ENCODE data around the gene ITGB5. TPM values are rescaled to one million over a fixed set of nuclear protein-coding genes. Genes with fewer than 3 reads are reported as not detected.
A peak's percentile ranks its signal among the peaks of the same experiment; 100 is the strongest.

ITGB5 gene
- total RNA-seq, 2 experiments from 2014 or later = 0.47 to 0.85 TPM

- H3K9me3 Mint-ChIP-seq = no peaks in the 10 kb centered on the region
- Histone ChIP-seq H3K27me3 (ENCODE audit: control insufficient read depth in 1 of 2, insufficient read depth in 2 of 2, low read length in 2 of 2) (peaks cover 1 to 3% of the 10 kb centered on the region in 2 experiments), H3K27ac (ENCODE audit: low read depth in 1 of 2, low read length in 2 of 2) (no peak overlapping the region), H3K9me3 (ENCODE audit: control insufficient read depth in 1 of 2, insufficient read depth in 1 of 2, low read length in 2 of 2) (no peaks in the 10 kb centered on the region), H3K36me3 (ENCODE audit: insufficient read depth, low read length) (no peaks in the 10 kb centered on the region), H3K4me3 (ENCODE audit: low read length) (no peak overlapping the region), H3K4me1 (ENCODE audit: insufficient read depth, low read length) (no peaks in the 10 kb centered on the region)
- ATAC-seq (ENCODE audit: poor library complexity) = no peak
- POLR2A ChIA-PET = no interaction called here
- CTCF ChIA-PET = no interaction called here
- intact Hi-C loops (cut with DNase I, micrococcal nuclease) = no loop called here
- no peak for DNase-seq
- no peaks in the 10 kb centered on the region for H3K36me3 Mint-ChIP-seq (ENCODE audit: low read depth)
- peaks cover 5% of the 10 kb centered on the region for H3K27me3 Mint-ChIP-seq
- peaks cover 3% of the 10 kb centered on the region for H3K4me1 Mint-ChIP-seq (ENCODE audit: low read depth)
- no peak overlapping the region for H3K27ac Mint-ChIP-seq
- no peak for TF ChIP-seq CTCF (IDR thresholded peaks at IDR 0.05)
- H3K4me3 Mint-ChIP-seq = no peak overlapping the region
These were observed 8.6 kb upstream of the ITGB5 start for GRCh38 chr3:124895756-124896155.

- ChIA-PET POLR2A (no interaction called here), CTCF (no interaction called here)
- Mint-ChIP-seq H3K9me3 (no peaks in the 10 kb centered on the region), H3K36me3 (ENCODE audit: low read depth) (no peaks in the 10 kb centered on the region), H3K27ac (no peak overlapping the region), H3K27me3 (peaks cover 20% of the 10 kb centered on the region), H3K4me3 (no peak overlapping the region), H3K4me1 (ENCODE audit: low read depth) (no peaks in the 10 kb centered on the region)
- no peak for DNase-seq
- Histone ChIP-seq H3K36me3 (ENCODE audit: insufficient read depth, low read length) (no peaks in the 10 kb centered on the region), H3K27ac (ENCODE audit: low read depth in 1 of 2, low read length in 2 of 2) (no peak overlapping the region), H3K4me3 (ENCODE audit: low read length) (no peak overlapping the region), H3K27me3 (ENCODE audit: control insufficient read depth in 1 of 2, insufficient read depth in 2 of 2, low read length in 2 of 2) (peaks cover 3 to 11% of the 10 kb centered on the region in 2 experiments), H3K4me1 (ENCODE audit: insufficient read depth, low read length) (no peaks in the 10 kb centered on the region), H3K9me3 (ENCODE audit: control insufficient read depth in 1 of 2, insufficient read depth in 1 of 2, low read length in 2 of 2) (no peaks in the 10 kb centered on the region)
- no peak for ATAC-seq (ENCODE audit: poor library complexity)
- TF ChIP-seq CTCF (IDR thresholded peaks at IDR 0.05) = no peak
- intact Hi-C loops (cut with DNase I, micrococcal nuclease) = no loop called here
These were observed 6.4 kb upstream of the ITGB5 start for GRCh38 chr3:124893526-124893925.

- Mint-ChIP-seq H3K36me3 (ENCODE audit: low read depth) (no peaks in the 10 kb centered on the region), H3K4me1 (ENCODE audit: low read depth) (peaks cover 4% of the 10 kb centered on the region), H3K27me3 (peaks cover 37% of the 10 kb centered on the region), H3K27ac (no peak overlapping the region), H3K9me3 (no peaks in the 10 kb centered on the region), H3K4me3 (peak overlapping the region; percentile 12)
- TF ChIP-seq CTCF (IDR thresholded peaks at IDR 0.05) = no peak
- Histone ChIP-seq H3K27ac (ENCODE audit: low read depth in 1 of 2, low read length in 2 of 2) (no peak overlapping the region), H3K27me3 (ENCODE audit: control insufficient read depth in 1 of 2, insufficient read depth in 2 of 2, low read length in 2 of 2) (peaks cover 21 to 34% of the 10 kb centered on the region in 2 experiments), H3K4me3 (ENCODE audit: low read length) (no peak overlapping the region), H3K9me3 (ENCODE audit: control insufficient read depth in 1 of 2, insufficient read depth in 1 of 2, low read length in 2 of 2) (no peaks in the 10 kb centered on the region), H3K4me1 (ENCODE audit: insufficient read depth, low read length) (peaks cover 14% of the 10 kb centered on the region), H3K36me3 (ENCODE audit: insufficient read depth, low read length) (no peaks in the 10 kb centered on the region)
- CTCF ChIA-PET = interaction anchor here (0.6 to 1.3 kb wide), 2 partner anchors 11 to 63 kb away, joined by 3 read pairs; no protein-coding TSS in a partner anchor
- intact Hi-C loops (cut with DNase I, micrococcal nuclease) = no loop called here
- no peak for ATAC-seq (ENCODE audit: poor library complexity)
- no peak for DNase-seq
- POLR2A ChIA-PET = no interaction called here
These were observed 3.5 kb upstream of the ITGB5 start for GRCh38 chr3:124890573-124891190.

Data from CD4-positive, alpha-beta T cell (primary cell).